HepG2 (cell line): ENCODE data around the gene MARK4. TPM values are rescaled to one million over a fixed set of nuclear protein-coding genes. Genes with fewer than 3 reads are reported as not detected.

Experiments used
- ATAC-seq: fragments of 200-7000 bp; cut with Tn5 transposase; 3 replicates; pipeline ENCODE4 v1.9.1; 2020; ENCODE audit warnings: mild to moderate bottlenecking, moderate library complexity
- BruUV-seq: library from RNA; stranded (reverse); fragments of 400-500 nt; replicated peaks from 2 replicates; lab custom pipeline; 2021; lab: Mats Ljungman, UMichigan
- CTCF ChIA-PET: fragments of 300-600 bp; formaldehyde crosslinking; extraction: SDS; loops from one replicate; lab custom pipeline; 2021; ENCODE audit warnings: low total read pairs, inconsistent platforms, low intra/inter-chr PET ratio; lab: Yijun Ruan, JAX
- POLR2A ChIA-PET: fragments of 350-600 bp; sonication (Branson Sonifier 250); formaldehyde crosslinking; loops from one replicate; lab custom pipeline; 2020; ENCODE audit warnings: antibody characterized with exemption, inconsistent platforms; lab: Yijun Ruan, JAX
- DNase-seq: peaks from one replicate; pipeline ENCODE4 v3.0.0-alpha.2; 2015; ENCODE audit warnings: low spot score
- FAIRE-seq: peaks from 3 replicates; lab custom pipeline; 2011; peaks lifted over from hg19 to GRCh38; lab: Jason Lieb, UNC
- H2AFZ ChIP-seq: one replicate; pipeline ENCODE4 v1.6.1; 2011; ENCODE audit warnings: low read length, inconsistent platforms
- H3K27ac ChIP-seq: fragments of 300-600 bp; 3 replicates; pipeline ENCODE4 v1.8.0; 2011; ENCODE audit warnings: mixed run types, mild to moderate bottlenecking, mixed read lengths, low read length, inconsistent platforms; ENCODE audit not compliant: insufficient read depth; ENCODE audit errors: extremely low read length
- H3K27me3 ChIP-seq, 2 experiments: fragments of 200-600 bp in 1 of 2; 2 replicates in 1 of 2; 3 replicates in 1 of 2; pipeline versions ENCODE4 v1.6.0 to v1.8.0; 2011; ENCODE audit warnings: low read length in 2 of 2, mild to moderate bottlenecking in 2 of 2, moderate library complexity in 2 of 2, inconsistent platforms in 1 of 2; ENCODE audit not compliant: insufficient read depth in 2 of 2, control insufficient read depth in 1 of 2
- H3K36me3 ChIP-seq, 2 experiments: fragments of 200-600 bp in 1 of 2; replicated peaks in 1 of 2; 2 replicates in 1 of 2; 3 replicates in 1 of 2; pipeline versions ENCODE4 v1.5.1 to v1.8.0; 2011; ENCODE audit warnings: low read length in 2 of 2, inconsistent platforms in 1 of 2; ENCODE audit not compliant: insufficient read depth in 2 of 2, control insufficient read depth in 1 of 2
- H3K4me1 ChIP-seq: 2 replicates; pipeline ENCODE4 v1.5.1; 2012; ENCODE audit warnings: low read length, inconsistent platforms; ENCODE audit not compliant: insufficient read depth
- H3K4me2 ChIP-seq: 2 replicates; pipeline ENCODE4 v1.6.0; 2011; ENCODE audit warnings: low read depth, low read length, inconsistent platforms
- H3K4me3 ChIP-seq, 3 experiments: fragments of 200-600 bp in 1 of 3; sonication (generic), shearing (Covaris generic) in 1 of 3; replicated peaks in 1 of 3; 2 replicates each; pipeline ENCODE4 v1.5.1; 2011 to 2016; ENCODE audit warnings: low read length in 3 of 3, inconsistent platforms in 2 of 3, low read depth in 2 of 3, mild to moderate bottlenecking in 2 of 3, control low read depth in 1 of 3, mixed read lengths in 1 of 3; ENCODE audit not compliant: insufficient read depth in 1 of 3
- H3K79me2 ChIP-seq: one replicate; pipeline ENCODE4 v1.6.1; 2011; ENCODE audit warnings: low read length, inconsistent platforms; ENCODE audit not compliant: insufficient read depth
- H3K9ac ChIP-seq: 2 replicates; pipeline ENCODE4 v1.6.0; 2011; ENCODE audit warnings: mild to moderate bottlenecking, low read depth, low read length, inconsistent platforms; ENCODE audit not compliant: insufficient read depth
- H3K9me3 ChIP-seq: 2 replicates; pipeline ENCODE4 v1.5.1; 2012; ENCODE audit warnings: mild to moderate bottlenecking, low read length
- H4K20me1 ChIP-seq: 2 replicates; pipeline ENCODE4 v1.6.0; 2011; ENCODE audit warnings: inconsistent platforms, mild to moderate bottlenecking, low read length, moderate library complexity; ENCODE audit not compliant: insufficient read depth
- BRF2 ChIP-seq: sonication (generic); formaldehyde crosslinking; IDR thresholded peaks from 2 replicates; pipeline ENCODE4 v1.8.1; 2022; ENCODE audit warnings: mild to moderate bottlenecking, missing genetic modification reagents
- CC2D1A ChIP-seq: sonication (generic); formaldehyde crosslinking; IDR thresholded peaks from 2 replicates; pipeline ENCODE4 v1.8.1; 2023; ENCODE audit warnings: mild to moderate bottlenecking, missing genetic modification reagents
- MED8 ChIP-seq: sonication (generic); formaldehyde crosslinking; IDR thresholded peaks from 2 replicates; pipeline ENCODE4 v1.8.1; 2023; ENCODE audit warnings: mild to moderate bottlenecking, missing genetic modification reagents; ENCODE audit not compliant: insufficient replicate concordance
- MXD4 ChIP-seq: IDR thresholded peaks from 2 replicates; pipeline ENCODE4 v1.6.1; 2016; ENCODE audit warnings: mild to moderate bottlenecking, missing biosample characterization, missing genetic modification reagents
- MZF1 ChIP-seq: sonication (generic); formaldehyde crosslinking; IDR thresholded peaks from 2 replicates; pipeline ENCODE4 v1.8.1; 2023; ENCODE audit warnings: mild to moderate bottlenecking, missing genetic modification reagents, borderline replicate concordance
- REPIN1 ChIP-seq: sonication (generic); formaldehyde crosslinking; IDR thresholded peaks from 2 replicates; pipeline ENCODE4 v1.8.0; 2022; ENCODE audit warnings: missing genetic modification reagents, low read depth, mild to moderate bottlenecking, borderline replicate concordance
- ZNF18 ChIP-seq: sonication (generic); formaldehyde crosslinking; IDR thresholded peaks from 2 replicates; pipeline ENCODE4 v1.8.0; 2022; ENCODE audit warnings: mild to moderate bottlenecking, missing genetic modification reagents; ENCODE audit not compliant: insufficient replicate concordance
- ZNF274 ChIP-seq: sonication (generic); formaldehyde crosslinking; IDR thresholded peaks from 2 replicates; pipeline ENCODE4 v1.5.1; 2020; ENCODE audit warnings: mild to moderate bottlenecking, missing genetic modification reagents
- ZNF432 ChIP-seq: sonication (generic); formaldehyde crosslinking; IDR thresholded peaks from 2 replicates; pipeline ENCODE4 v1.5.0; 2020; ENCODE audit warnings: missing genetic modification reagents, mild to moderate bottlenecking, borderline replicate concordance
- ZNF501 ChIP-seq: sonication (generic); formaldehyde crosslinking; IDR thresholded peaks from 2 replicates; pipeline ENCODE4 v1.5.1; 2020; ENCODE audit warnings: mild to moderate bottlenecking, moderate library complexity, missing genetic modification reagents
- ZNF615 ChIP-seq: sonication (generic); formaldehyde crosslinking; IDR thresholded peaks from 2 replicates; pipeline ENCODE4 v1.5.0; 2020; ENCODE audit warnings: mild to moderate bottlenecking, missing genetic modification reagents, borderline replicate concordance
- ZSCAN29 ChIP-seq: sonication (generic); formaldehyde crosslinking; conservative IDR thresholded peaks from 2 replicates; pipeline ENCODE4 v1.4.0; 2020; ENCODE audit warnings: mild to moderate bottlenecking, missing genetic modification reagents
- ZSCAN9 ChIP-seq: IDR thresholded peaks from 2 replicates; pipeline ENCODE4 v1.6.1; 2016; ENCODE audit warnings: borderline replicate concordance
- WGBS: methylation state at CpG from one replicate; pipeline ENCODE4 v1.1.6; 2017; ENCODE audit warnings: low lambda C conversion rate; 5-methylcytosine and 5-hydroxymethylcytosine counted together
- in situ Hi-C: cut with HindIII; loops from 2 replicates; pipeline ENCODE4 v1.10.0; 2017; ENCODE audit warnings: low pct_unique_long_range_greater_than_20kb; ENCODE audit not compliant: extremely low pct_ligation_motif_present
- intact Hi-C: fragments of 100-400 bp; cut with micrococcal nuclease; formaldehyde crosslinking; loops from one replicate; pipeline ENCODE4 v1.10.0; 2022; ENCODE audit not compliant: unreplicated experiment
- polyA plus RNA-seq, 8 experiments: library from polyadenylated mRNA; depleted of rRNA in 3 of 8; stranded (reverse) in 7 of 8; unstranded in 1 of 8; fragments of >200 nt; fragmentation: Illumina TruSeq in 4 of 8; extraction: Trizol in 4 of 8; gene quantifications; 2 replicates each; pipeline versions ENCODE4 v1.2.1 to v1.2.3, GENCODE V29; 2011 to 2016; ENCODE audit warnings: low read depth in 4 of 8, missing spikeins in 1 of 8, mixed read lengths in 1 of 8; ENCODE audit not compliant: insufficient read depth in 1 of 8
- total RNA-seq, 5 experiments: library from RNA; depleted of rRNA; stranded (reverse); fragments of >200 nt; fragmentation: Illumina TruSeq; extraction: Trizol; gene quantifications; 2 replicates each; pipeline ENCODE4 v1.2.3, GENCODE V29; 2016; ENCODE audit warnings: low read depth in 1 of 5
- TF ChIP-seq, protein P1 (sequence below): conservative IDR thresholded peaks from 2 replicates; pipeline ENCODE4 v1.6.1; 2018; ENCODE audit warnings: missing genetic modification reagents

The MARK4 gene
- total and polyA plus RNA-seq, 2 of the 13 experiments (the other 11 are each of a cell fraction or from before 2014, with no cell fraction given), result 7.0 to 12.2 TPM

DNA sequence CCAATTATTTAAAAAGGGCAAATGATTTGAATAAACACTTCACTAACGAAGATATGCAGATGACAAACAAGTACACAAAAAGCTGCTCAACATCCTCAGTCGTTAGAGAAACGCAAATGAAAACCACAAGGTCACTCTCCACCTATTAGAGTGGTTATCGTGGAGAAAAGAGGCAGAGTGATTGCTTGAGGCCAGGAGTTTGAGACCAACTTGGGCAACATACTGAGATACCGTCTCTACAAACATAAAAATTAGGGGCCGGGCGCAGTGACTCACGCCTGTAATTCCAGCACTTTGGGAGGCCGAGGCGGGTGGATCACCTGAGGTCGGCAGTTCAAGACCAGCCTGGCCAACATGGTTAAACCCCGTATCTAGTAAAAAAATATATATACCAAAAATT is 45.3 kb upstream of the MARK4 start (continued):
- TF ChIP-seq ZNF432 (CRISPR knock-in tag), result no peak
- no peak for TF ChIP-seq ZNF501 (CRISPR knock-in tag)
- no peak for TF ChIP-seq ZSCAN29 (CRISPR knock-in tag)
- no peak for TF ChIP-seq REPIN1 (CRISPR knock-in tag)
- no peak for TF ChIP-seq ZNF274
- TF ChIP-seq ZNF18, result no peak

DNA sequence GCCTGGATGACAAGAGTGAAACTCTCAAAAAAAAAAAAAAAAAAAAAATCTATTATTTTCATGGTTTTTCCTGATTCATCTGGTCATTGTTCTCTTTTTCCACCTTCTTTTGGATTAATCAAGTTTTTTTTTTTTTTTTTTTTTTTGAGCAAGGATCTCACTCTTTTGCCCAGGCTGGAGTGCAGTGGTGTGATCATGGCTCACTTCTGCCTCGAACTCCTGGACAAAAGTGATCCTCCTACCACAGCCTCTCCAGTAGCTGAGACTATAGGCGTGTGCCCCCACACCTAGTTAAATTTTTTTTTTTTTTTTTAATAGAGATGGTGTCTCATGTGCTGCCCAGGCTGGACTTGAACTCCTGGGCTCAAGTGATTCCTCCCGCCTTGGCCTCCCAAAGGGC is 44.7 kb upstream of the MARK4 start:
- Histone ChIP-seq H3K9ac (no peak overlapping the region), H3K27ac (no peak overlapping the region), H4K20me1 (no peaks in the 10 kb centered on the region), H3K27me3 (peaks cover 0 to under 1% of the 10 kb centered on the region in 2 experiments; a peak in 1 of 5 replicates), H3K4me1 (peaks cover 9% of the 10 kb centered on the region; the same call in 1 of the 2 replicates), H3K9me3 (no peaks in the 10 kb centered on the region), H3K79me2 (no peaks in the 10 kb centered on the region), H2AFZ (no peak overlapping the region), H3K36me3 (no peaks in the 10 kb centered on the region), H3K4me2 (no peak overlapping the region), H3K4me3 (no peak overlapping the region)
- FAIRE-seq (no peak), ATAC-seq (no peak), DNase-seq (no peak)
- ChIA-PET CTCF (interaction anchor here (0.7 kb wide), 1 partner anchor 132 kb away, joined by 4 read pairs; no protein-coding TSS in a partner anchor), POLR2A (no interaction called here)
- BruUV-seq, result no TSS peak
- in situ Hi-C loops, result loop anchor here (10.0 kb wide), 1 partner anchor 138 kb away; the partner anchor contains the start of gene KLC3
- 38% methylated on average over 3 of the region's 3 CpGs for WGBS
- intact Hi-C loops, result no loop called here
- no peak for TF ChIP-seq CC2D1A (CRISPR knock-in tag)
- TF ChIP-seq ZNF615 (CRISPR knock-in tag), result no peak
- TF ChIP-seq MXD4 (CRISPR knock-in tag), result no peak
- no peak for TF ChIP-seq MED8 (CRISPR knock-in tag)
- TF ChIP-seq, protein P1, sequence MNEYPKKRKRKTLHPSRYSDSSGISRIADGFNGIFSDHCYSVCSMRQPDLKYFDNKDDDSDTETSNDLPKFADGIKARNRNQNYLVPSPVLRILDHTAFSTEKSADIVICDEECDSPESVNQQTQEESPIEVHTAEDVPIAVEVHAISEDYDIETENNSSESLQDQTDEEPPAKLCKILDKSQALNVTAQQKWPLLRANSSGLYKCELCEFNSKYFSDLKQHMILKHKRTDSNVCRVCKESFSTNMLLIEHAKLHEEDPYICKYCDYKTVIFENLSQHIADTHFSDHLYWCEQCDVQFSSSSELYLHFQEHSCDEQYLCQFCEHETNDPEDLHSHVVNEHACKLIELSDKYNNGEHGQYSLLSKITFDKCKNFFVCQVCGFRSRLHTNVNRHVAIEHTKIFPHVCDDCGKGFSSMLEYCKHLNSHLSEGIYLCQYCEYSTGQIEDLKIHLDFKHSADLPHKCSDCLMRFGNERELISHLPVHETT (CRISPR knock-in tag), result no peak
- TF ChIP-seq MZF1, result no peak
- TF ChIP-seq ZSCAN9 (CRISPR knock-in tag), result no peak
- TF ChIP-seq BRF2, result no peak
- TF ChIP-seq ZNF274, result no peak
- TF ChIP-seq, all 625 proteins: peak for 0
